Renal cortical epithelial cell (primary cell): ENCODE measurements around the gene SOX6. TPM values are rescaled to one million over a fixed set of nuclear protein-coding genes. Genes with fewer than 3 reads are reported as not detected.
A peak's percentile ranks its signal among the peaks of the same experiment; 100 is the strongest.

ENCODE experiments used
- DNase-seq: peaks from one replicate; pipeline ENCODE4 v3.0.0-alpha.2; 2011; ENCODE audit warnings: low read depth
- total RNA-seq: library from RNA; depleted of rRNA; stranded (reverse); fragments of >200 nt; gene quantifications from 2 replicates; pipeline ENCODE4 v1.2.3, GENCODE V29; 2014

Gene SOX6
- total RNA-seq, 1 donor from 2014 or later = 12.1 TPM

DNA sequence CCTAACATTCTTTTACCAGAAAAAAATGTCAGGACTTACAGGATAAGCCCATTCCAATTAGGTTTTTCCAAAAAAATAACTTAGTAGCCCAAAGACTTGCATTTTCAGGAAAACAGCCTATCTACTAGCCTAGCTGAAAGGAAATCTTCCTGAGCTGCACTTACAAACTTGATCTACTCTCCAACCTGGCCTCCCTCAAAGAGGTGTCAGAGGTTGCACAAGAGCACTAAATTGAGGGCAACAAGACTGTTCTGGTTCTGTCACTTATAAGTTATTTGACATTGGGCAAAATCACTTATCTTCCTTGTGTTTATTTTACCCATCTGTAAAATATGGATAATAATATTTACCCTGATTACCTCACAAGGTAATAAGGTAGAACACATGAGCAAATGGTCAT is 7.9 kb upstream of the SOX6 start:
- no peak for DNase-seq

DNA sequence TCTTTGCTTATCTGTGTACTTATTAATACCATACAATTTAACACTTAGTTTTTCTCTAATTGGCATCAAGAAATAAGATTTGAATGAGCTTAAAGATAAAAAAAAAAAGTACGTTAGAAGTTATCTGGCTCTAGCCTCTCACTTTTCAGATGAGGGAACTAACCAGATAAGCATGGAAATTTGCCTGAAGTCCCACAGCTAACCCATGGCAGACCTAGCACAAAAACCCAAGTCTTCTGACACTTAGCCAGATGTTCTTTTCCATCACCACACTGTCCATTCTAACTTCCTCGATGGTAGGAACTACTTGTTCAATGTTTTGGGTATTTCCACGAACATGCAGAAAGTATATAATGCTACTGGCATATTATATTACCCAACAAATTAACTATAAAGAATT is 7.4 kb upstream of the SOX6 start:
- DNase-seq = no peak

DNA sequence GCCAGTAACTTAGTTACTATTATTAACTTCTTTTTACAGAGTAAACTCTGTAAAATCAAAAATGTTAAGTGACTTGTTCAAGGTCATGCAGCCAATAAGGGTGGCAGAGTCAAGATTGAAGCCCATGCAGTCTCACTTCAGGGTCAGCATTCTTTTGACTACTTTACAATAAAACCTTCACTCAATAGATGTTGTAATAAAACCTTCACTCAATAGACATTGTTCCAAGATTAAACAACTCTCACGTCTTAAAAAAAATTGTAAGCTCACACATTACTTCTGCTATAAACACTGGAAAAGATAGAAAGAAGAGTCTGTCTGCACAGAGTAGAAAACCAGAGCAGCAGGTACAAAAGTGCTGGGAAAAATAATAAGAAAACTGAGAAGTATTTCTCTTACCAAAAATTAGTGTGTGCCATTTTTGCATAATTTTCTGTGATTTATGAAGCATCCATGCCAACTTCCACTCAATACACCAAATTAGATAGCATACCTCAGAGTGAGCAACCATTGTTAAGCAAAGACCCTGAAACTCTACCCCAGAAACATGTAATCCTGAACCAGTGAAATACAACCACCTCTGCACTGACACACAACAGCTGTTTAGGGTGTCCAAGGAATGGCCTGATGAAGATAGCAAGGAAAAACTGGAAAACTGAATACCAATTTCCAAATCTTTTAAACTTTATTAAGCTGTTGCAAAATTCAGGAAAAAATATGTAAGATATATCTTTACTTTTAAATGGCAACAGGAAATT is 4.9 kb upstream of the SOX6 start:
- DNase-seq = no peak

DNA sequence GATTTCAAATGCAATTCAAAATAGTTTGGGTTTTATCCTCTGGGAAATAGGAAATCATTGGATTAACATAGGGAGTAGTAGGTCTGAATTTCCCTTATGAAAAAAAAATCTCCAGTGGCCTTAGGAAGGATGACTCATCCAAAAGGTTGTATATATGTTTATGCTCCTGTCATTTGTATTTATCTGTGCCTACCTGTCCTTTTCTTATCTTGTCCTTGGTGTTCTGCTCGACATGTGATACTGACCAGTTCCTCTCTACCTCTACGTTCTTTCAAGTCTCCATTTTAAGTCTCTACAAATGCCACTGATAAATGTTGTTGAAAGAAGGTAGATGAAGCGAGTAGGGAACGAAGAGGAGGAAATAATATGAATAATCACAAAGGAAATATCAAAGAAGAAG is 3.0 kb upstream of the SOX6 start:
- no peak for DNase-seq

DNA sequence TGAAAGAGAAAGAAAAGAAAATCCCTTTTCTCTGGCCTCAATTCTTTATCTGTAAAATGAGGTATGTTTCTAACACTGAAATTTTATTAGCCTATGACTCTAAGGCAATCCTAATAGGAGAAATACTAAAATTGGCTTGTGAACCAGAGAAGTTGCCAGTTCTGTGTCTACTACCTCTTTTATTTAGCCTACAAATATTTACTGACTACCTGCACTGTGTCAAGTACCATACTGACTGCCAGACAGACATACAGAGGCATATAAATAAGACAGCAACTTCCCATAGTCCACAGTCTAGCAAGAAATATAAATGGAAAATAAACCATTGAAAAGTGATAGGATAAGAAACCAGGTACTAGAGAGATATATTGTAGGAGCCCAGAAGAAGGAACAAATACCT is 2.4 kb upstream of the SOX6 start:
- no peak for DNase-seq

DNA sequence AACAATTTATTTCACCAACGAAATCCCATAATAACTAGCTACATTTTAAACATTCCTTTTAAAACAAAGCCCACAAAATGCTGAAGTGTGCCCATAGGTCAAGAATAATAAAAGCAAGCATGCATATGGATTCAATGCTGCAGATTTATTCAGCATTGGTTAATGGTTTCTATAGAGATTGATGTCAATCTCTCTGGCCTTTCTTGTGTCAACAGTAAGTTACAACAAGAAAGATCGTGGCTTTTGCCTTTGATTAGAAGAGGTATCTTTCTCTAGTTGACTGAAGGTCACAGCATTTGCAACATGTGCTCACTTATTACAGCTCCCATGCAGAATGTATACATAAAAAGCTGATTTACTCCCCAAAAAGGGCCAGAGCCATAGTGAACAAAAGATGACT is 1.4 kb upstream of the SOX6 start:
- no peak for DNase-seq

DNA sequence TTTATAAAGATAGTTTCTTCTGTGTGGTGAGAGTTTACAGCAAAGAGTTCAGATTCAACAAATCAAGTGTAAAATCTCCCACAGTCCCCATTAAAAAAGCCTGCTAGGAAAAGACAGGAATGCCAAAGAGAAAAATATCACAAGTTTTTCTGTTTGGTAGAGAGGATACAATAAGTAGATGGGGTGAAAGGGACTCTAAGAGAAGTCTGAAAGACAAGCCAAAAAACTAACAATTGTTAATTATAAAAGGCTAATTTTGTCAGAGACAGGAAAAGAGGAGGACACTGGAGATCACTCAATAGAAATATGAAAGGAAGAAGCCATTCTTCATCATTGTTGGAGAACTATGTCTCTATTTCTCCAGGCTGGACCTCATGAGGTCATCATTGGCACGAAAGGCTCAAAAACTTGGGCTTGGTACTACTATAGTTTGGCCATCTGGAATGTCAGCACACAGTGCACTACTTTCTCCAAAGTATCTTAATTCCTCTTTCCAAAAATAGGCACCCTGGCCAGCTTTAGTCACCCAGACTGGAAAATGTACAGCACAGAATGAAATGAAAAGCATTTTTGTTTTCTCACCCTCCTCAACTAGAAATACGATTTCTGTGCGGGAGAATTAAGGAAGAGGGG is 531 bp upstream of the SOX6 start:
- no peak for DNase-seq

DNA sequence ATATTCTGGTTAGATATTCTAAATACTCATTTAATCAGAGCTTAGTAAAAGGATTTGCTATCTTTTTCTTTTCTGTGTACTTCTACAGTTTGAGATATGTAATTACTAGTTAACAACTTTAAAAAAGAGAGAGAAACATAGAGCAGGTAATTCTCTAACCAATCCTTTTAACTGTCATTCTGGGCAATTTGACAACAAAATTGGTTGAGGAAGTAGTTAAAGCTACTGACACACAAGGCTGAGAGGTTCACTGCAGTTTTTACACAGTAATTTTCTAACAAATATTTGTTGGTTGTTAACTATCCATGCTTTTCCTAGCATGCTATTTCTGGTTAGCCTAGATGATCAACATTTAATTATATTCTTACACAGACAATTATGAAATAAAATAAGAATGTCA is 3.6 kb downstream of the SOX6 start:
- DNase-seq = no peak

DNA sequence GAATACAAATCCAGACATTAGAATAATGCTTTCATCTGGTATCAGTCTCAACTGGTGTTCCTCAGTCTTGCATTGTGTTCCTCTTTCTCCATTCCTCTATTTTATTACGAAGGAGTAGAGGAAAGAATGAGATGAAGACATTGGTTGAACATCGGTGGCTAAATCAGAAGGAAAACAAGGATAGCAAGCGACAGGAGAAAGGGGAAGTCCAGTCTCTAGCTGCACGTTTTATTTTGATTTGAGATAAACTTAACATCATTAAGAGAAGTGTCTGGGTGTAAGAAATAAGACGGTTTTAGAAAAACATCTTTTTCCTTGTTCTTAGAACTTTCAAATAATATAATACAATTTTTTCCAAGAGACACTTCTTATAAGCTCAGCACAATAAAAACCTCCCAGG is 6.2 kb downstream of the SOX6 start:
- no peak for DNase-seq

DNA sequence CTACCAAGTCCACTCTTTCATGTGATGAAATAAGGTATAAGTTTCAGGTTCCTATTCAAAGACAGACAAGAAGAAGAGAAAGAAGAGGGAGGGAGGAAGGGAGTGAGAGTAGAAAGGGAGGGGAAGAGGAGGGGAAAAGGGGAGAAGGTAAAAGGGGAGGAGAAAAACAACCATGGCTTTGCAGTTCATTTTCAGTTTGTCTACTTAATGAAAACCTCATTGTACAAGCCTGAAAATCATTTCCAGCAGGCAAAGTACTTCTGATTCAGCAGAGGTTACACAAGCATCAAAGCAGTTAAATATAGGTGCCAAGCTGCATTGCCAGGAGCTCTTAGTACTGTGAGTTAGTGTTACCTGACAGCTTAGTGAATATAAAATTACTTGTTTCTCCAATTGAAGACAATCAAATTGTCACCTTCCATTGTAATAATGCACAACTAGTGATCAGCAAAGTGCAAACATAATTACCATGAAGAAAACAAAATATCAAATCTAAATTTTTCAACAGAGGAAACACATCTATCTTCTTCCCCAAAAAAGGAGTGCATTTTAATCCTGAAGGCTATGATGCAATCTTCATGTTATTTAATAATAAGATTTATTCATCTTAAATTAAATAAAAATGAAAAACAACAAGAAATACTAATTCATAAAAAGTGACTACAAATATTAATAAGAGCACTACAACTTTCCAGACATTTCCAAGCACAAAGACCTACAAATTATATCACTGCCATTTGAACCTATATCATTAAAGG is 8.2 kb downstream of the SOX6 start:
- DNase-seq = peak; percentile 64

DNA sequence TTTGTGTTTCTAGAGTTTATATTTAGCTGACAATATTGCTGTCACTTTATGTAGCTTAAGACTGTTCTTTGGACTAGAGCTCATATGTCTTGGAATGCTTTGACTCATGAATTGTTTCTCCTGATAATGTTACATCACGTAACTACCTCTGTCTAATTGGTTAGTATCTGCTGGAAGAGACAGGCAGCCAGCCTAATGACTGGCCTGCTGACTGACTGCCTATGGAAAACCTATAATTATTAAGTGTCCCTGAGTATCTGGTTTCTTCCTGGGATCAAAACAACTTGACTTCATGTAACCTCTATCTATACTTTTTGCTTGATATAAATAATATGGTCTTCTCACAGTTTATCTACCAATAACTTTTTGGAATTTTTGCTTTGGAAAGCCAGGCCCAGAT is 9.4 kb downstream of the SOX6 start:
- DNase-seq = peak; percentile 62

DNA sequence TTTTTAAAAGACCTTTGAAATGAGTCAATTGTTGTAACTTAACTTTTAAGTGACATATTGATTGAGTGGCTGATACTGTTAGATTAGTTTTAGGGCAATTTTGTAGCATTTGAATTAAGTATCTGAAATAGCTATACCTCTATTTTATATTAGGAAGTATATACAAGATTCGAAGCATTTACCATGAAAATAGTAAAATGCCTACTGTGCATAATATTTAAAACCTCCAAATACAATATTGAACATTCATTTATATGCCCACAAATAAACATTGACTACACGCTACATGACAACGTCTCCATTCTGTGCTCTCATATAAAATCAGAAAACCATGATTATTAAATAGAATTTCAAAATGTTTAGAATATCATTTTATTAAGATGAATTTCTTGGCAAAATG is 14.5 kb downstream of the SOX6 start:
- DNase-seq = no peak

DNA sequence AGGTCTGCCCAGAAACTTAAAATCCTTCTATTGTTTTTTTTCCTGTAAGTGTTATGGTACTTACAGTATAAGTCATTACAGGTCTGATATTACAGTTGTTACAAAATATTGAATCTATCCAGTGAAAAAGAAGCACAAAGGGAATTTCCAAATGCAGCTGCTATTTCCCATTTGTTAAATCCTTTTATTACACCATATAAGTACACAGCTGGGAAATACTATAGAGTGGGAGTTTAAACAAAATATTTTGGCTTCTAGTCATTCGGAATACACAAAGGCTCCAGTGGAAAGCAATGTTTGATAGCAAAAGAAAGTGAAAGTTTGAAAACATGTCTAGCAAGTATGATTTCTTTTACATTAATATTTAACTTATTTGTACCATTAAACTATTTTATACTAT is 18.0 kb downstream of the SOX6 start:
- peak; percentile 15 for DNase-seq

DNA sequence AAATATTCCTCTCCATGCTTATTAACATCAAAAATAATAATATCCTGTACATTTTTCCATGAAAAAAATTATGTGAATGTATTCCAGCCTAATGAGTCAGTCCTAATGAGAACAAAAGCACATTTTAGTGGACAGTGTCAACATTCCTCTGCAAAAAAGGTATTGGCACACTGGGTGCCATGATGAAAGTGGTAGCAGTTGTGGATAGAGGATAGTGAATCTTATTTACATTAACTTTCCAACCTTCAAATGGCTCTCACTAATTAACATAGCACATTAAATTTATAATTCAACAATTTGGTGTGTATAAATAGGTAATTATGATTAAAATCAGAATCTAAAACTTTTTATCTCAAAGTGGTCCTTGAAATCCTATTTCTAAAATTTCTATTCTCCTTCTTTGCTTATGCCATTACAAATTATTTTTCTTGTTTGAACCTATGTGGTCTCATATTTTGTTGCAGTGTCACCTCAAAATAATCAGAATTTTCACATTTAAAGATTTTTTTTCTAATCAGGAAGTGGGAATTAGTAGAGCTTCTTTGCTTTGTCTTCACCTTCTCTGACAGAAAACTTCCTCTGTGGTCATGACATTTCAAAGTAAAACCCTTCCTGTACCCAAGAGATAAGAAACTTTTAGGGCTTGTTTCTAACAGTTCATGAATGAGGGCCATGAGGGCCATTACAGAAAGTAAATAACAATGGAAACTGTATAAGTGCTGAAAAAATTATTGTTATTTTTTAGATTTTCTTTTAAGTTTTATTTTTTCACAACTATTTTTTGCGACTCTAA is 18.7 kb downstream of the SOX6 start:
- DNase-seq = no peak

DNA sequence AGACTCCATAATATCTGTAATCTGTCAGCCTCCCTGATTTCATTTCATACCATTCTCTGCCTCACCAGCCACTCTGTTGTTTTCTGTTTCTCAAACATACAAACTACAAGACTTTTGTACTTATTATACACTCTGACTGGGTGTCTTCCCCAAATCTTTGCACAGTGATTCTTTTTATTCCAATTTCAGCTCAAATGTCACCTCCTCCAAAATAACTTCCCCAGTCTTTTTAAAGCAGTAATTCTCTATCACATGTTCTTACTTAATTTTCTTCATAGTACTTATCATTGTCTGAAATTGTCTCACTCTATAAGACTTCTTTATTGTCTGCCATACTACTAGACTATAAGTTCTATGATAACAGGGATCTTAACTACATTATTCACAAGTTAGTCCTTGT is 19.6 kb downstream of the SOX6 start:
- DNase-seq = no peak

DNA sequence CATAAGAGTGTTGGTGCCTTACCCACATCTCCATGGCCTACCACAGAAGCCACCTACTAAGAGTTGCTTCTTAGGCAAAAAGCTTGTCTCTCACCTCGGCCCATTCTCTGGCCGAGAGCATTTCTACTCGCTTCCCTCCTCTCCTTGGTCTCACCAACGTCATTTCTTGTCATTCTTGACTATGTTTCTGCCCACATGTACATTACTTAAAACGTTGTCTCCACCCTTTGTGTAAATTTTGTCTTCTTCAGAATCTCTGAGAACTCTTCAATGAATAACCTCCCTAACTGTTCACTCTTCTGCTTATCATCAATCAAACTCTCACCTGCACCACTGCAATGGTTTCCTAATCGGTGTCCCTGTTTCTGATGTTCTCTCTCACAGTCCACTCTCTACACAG is 20.1 kb downstream of the SOX6 start:
- DNase-seq = no peak

DNA sequence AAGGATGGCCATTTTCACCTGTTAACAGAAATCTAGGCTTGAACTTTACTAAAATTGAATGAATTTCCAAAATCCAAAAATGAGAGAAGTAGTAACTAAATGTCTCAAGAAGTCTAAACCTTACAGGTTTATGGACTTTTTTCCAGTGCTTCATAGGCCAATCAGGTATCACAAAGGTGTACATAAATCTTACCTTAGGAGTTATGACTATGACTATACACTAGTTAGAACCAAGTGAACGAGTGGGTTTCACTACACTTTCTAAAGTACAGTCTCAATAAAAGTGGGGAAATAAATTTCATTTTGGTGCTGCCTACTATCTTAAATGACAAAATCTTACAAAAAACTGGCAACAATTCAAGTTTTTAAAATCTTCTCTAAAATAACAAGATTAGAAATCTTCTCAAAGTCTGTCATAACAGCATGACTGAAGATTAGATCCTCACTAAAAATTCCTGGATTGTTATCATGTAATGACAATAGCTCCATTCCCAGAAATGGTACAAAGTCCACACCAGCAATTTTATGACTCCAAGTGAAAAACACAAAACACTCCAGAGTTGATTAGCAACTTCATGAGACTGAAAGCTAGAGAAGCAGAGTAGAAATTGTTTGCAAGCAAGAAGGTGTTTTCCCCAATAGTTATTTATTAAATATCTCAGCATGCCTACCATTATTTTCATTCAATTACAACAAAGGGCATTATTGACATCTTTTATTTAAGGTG is 20.9 kb downstream of the SOX6 start:
- peak; percentile 73 for DNase-seq

DNA sequence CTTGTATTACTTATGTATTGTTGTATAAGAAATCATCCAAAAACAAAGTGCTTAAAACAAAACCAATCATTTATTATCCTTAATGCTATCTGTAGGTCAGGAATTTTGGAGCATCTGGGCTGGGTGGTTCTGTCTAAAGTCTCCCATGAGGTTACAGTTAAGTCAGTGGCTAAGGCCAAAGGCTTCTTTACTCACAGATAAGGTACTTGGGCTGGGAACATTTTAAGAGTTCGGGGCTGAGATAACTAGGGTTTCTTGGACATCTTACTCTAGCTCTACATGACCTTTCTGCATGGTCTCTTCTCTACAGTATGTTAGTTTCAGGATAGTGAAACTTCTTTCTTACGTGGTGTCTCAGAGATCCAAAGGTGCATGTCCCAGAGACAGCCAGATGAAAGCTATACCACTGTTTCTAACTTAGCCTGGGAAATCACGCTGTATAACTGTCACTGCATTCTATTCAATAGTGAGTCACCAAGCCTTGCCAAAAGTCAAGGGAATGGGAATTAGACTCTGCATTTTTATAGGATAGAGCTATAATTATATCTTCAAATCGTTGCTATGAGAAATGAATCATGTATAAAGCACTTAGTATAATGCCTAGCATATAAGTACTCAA is 29.6 kb downstream of the SOX6 start:
- DNase-seq = no peak

DNA sequence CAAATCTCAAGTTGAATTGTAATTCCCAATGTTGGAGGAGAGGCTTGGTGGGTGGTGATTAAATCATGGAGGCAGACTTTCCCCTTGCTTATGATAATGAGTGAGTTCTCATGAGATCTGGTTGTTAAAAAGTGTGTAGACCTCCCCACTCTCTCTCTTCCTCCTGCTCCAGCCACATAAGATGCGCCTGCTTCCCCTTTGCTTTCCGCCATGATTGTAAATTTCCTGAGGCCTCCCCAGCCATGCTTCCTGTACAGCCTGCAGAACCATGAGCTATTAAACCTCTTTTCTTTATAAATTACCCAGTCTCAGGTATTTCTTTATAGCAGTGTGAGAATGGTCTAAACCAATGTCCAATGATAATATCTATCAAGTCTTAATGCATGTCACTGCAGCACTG is 34.2 kb downstream of the SOX6 start:
- DNase-seq = no peak

DNA sequence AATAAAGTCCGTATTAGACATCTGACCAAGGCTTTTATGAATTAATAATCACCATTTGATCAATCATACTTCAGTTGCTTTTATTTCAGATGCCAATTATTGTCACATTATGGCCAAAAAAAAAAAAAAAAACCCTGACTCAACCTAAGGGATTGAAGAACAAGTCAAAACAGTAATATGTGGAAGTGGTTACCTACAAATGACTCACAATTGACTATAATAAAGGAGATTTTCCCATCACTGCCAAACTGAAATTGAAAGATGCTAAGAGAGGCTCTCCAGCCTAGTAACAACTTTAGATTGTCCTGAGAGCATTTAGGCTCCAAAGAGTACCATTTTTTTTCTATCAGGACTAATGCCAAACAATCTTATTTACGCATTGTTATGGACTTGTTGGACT is 35.2 kb downstream of the SOX6 start:
- DNase-seq = peak; percentile 19

DNA sequence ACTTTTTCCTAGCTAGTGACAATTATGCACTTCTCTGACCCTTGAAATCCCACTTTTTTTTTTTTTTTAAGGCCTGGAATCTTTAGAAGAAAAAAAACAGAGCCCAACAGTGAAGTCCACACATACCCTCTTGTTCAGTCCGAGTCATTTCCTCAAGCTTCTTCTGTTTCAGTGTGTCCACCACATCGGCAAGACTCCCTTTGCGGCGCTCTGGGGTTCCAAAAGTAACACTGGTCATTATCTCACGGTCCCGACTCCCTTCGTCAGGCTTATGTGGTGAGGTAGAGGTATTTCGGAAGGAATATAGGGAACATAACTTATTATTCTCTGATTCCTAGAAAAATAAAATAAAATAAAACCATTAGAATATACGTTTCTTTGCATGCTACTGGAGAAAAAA is 38.0 kb downstream of the SOX6 start:
- DNase-seq = no peak
